Neural progenitor cell (in vitro differentiated cells): Measurements from ENCODE around the gene FAM193A. TPM values are rescaled to one million over a fixed set of nuclear protein-coding genes. Genes with fewer than 3 reads are reported as not detected.

Experiments used
- DNase-seq: peaks from one replicate; pipeline ENCODE4 v3.0.0-alpha.2; 2016; ENCODE audit warnings: low spot score
- H2AFZ ChIP-seq: fragments of 200-600 bp; sonication (generic); replicated peaks from 2 replicates; pipeline ENCODE4 v1.6.1; 2016; ENCODE audit warnings: antibody characterized with exemption
- H3F3A ChIP-seq: fragments of 200-600 bp; sonication (generic); 2 replicates; pipeline ENCODE4 v1.6.1; 2016; ENCODE audit warnings: antibody characterized with exemption, low read depth
- H3K27ac ChIP-seq: fragments of 200-600 bp; sonication (generic); 2 replicates; pipeline ENCODE4 v1.5.1; 2016; ENCODE audit warnings: mild to moderate bottlenecking
- H3K27me3 ChIP-seq: fragments of 200-600 bp; sonication (generic); 2 replicates; pipeline ENCODE4 v1.6.1; 2016; ENCODE audit warnings: mild to moderate bottlenecking, moderate library complexity
- H3K36me3 ChIP-seq: fragments of 200-600 bp; sonication (generic); 2 replicates; pipeline ENCODE4 v1.5.1; 2016
- H3K4me1 ChIP-seq: fragments of 200-600 bp; sonication (generic); 2 replicates; pipeline ENCODE4 v1.6.1; 2016; ENCODE audit warnings: mixed run types
- H3K4me2 ChIP-seq: fragments of 200-600 bp; sonication (generic); 2 replicates; pipeline ENCODE4 v1.6.1; 2016
- H3K4me3 ChIP-seq: fragments of 200-600 bp; sonication (generic); 2 replicates; pipeline ENCODE4 v1.5.1; 2016
- H3K79me2 ChIP-seq: fragments of 200-600 bp; sonication (generic); 2 replicates; pipeline ENCODE4 v1.6.1; 2016; ENCODE audit warnings: low read depth
- H3K9ac ChIP-seq: fragments of 200-600 bp; sonication (generic); 2 replicates; pipeline ENCODE4 v1.6.1; 2016
- H3K9me3 ChIP-seq: fragments of 200-600 bp; sonication (generic); 2 replicates; pipeline ENCODE4 v1.5.1; 2016; ENCODE audit warnings: low read depth
- H4K20me1 ChIP-seq: fragments of 200-600 bp; sonication (generic); 2 replicates; pipeline ENCODE4 v1.6.1; 2016; ENCODE audit warnings: low read depth
- H3K27ac Mint-ChIP-seq: 3 replicates; pipeline ENCODE4 v1.8.0; 2021; ENCODE audit warnings: mixed read lengths
- H3K27me3 Mint-ChIP-seq: 2 replicates; pipeline ENCODE4 v1.8.0; 2022; ENCODE audit warnings: low read depth, mild to moderate bottlenecking, inconsistent platforms, moderate library complexity, mixed read lengths; ENCODE audit not compliant: insufficient read depth
- H3K36me3 Mint-ChIP-seq: 3 replicates; pipeline ENCODE4 v1.8.0; 2021; ENCODE audit warnings: mixed read lengths
- H3K4me1 Mint-ChIP-seq: 3 replicates; pipeline ENCODE4 v1.8.0; 2021; ENCODE audit warnings: mixed read lengths
- H3K4me3 Mint-ChIP-seq: 3 replicates; pipeline ENCODE4 v1.8.0; 2021; ENCODE audit warnings: mild to moderate bottlenecking, moderate library complexity, mixed read lengths
- H3K9me3 Mint-ChIP-seq: 3 replicates; pipeline ENCODE4 v1.8.0; 2020; ENCODE audit warnings: mixed read lengths
- EZH2 ChIP-seq: fragments of 200-600 bp; sonication (generic); IDR thresholded peaks from 2 replicates; pipeline ENCODE4 v1.6.1; 2017; ENCODE audit warnings: antibody characterized with exemption, mild to moderate bottlenecking, moderate library complexity
- EZH2phosphoT487 ChIP-seq: fragments of 200-600 bp; sonication (generic); IDR thresholded peaks from 2 replicates; pipeline ENCODE4 v1.6.1; 2017; ENCODE audit warnings: antibody characterized with exemption
- total RNA-seq: library from RNA; depleted of rRNA; stranded (reverse); fragments of >200 nt; gene quantifications from 2 replicates; pipeline ENCODE4 v1.2.3, GENCODE V29; 2015; ENCODE audit warnings: low replicate concordance
- TF ChIP-seq, protein P1 (sequence below): fragments of 200-600 bp; sonication (generic); IDR thresholded peaks from 2 replicates; pipeline ENCODE4 v1.5.1; 2017; ENCODE audit warnings: antibody characterized with exemption, mild to moderate bottlenecking

FAM193A gene
- total RNA-seq, 1 donor from 2014 or later = 29.1 TPM

DNA sequence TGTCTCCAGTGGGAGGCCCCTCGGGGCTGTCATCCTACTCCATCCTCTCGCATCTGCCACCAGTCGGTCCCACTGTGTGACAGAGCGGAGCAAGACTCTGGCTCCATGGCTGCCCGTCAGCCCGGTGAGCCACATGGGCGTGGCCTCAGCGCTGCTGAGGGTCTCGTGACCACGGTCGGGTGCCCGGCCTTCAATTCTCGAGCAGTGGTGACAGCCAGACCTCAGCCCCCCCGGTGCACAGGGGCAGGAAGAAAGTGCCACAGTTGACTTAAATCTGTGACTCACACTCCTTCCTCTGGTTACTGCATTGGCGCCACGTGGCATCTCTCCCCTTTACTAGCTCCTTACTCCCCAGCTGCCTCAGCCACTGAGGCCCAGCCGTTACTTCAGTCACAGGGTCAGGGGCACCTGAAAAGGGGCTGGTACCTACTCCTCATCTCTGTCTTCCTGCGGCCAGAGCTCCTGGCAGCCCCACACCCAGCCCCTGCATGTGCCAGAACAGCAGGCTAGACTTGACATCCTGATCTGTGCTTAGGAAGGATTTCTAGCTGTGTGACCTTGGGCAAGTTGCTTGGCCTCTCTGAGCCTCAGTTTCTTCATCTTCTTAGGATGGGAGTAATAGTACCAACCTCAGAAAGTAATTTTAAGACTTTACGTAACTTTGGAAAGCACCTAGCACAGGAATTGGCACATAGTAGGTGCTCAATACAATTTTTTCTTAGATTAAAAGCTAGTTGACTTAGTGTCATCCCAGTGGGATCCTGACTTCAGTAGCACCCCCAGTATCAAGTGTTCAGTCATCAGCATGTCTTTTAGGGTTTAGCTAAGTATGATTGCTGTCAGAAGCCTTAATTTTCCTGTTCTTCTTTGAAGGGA, 153.6 kb downstream of the FAM193A start:
- no peak overlapping the region for H3K27ac ChIP-seq
- H2AFZ ChIP-seq = no peak overlapping the region
- no peak for DNase-seq
- no peaks in the 10 kb centered on the region for H3K4me1 Mint-ChIP-seq
- no peak overlapping the region for H3K4me3 ChIP-seq
- peaks cover 20% of the 10 kb centered on the region for H4K20me1 ChIP-seq
- peaks cover 3% of the 10 kb centered on the region for H3K27me3 Mint-ChIP-seq
- H3K36me3 Mint-ChIP-seq = peaks cover 39% of the 10 kb centered on the region
- no peaks in the 10 kb centered on the region for H3K9me3 ChIP-seq
- no peaks in the 10 kb centered on the region for H3K9me3 Mint-ChIP-seq
- no peak overlapping the region for H3K4me3 Mint-ChIP-seq
- H3F3A ChIP-seq = no peaks in the 10 kb centered on the region
- no peak overlapping the region for H3K9ac ChIP-seq
- no peak overlapping the region for H3K27ac Mint-ChIP-seq
- H3K4me2 ChIP-seq = no peak overlapping the region
- TF ChIP-seq, protein P1, sequence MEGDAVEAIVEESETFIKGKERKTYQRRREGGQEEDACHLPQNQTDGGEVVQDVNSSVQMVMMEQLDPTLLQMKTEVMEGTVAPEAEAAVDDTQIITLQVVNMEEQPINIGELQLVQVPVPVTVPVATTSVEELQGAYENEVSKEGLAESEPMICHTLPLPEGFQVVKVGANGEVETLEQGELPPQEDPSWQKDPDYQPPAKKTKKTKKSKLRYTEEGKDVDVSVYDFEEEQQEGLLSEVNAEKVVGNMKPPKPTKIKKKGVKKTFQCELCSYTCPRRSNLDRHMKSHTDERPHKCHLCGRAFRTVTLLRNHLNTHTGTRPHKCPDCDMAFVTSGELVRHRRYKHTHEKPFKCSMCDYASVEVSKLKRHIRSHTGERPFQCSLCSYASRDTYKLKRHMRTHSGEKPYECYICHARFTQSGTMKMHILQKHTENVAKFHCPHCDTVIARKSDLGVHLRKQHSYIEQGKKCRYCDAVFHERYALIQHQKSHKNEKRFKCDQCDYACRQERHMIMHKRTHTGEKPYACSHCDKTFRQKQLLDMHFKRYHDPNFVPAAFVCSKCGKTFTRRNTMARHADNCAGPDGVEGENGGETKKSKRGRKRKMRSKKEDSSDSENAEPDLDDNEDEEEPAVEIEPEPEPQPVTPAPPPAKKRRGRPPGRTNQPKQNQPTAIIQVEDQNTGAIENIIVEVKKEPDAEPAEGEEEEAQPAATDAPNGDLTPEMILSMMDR = no peak
- no peak for TF ChIP-seq EZH2phosphoT487
- TF ChIP-seq EZH2 = no peak
- no peaks in the 10 kb centered on the region for H3K27me3 ChIP-seq
- no peaks in the 10 kb centered on the region for H3K79me2 ChIP-seq
- H3K36me3 ChIP-seq = no peaks in the 10 kb centered on the region
- H3K4me1 ChIP-seq = no peaks in the 10 kb centered on the region

DNA sequence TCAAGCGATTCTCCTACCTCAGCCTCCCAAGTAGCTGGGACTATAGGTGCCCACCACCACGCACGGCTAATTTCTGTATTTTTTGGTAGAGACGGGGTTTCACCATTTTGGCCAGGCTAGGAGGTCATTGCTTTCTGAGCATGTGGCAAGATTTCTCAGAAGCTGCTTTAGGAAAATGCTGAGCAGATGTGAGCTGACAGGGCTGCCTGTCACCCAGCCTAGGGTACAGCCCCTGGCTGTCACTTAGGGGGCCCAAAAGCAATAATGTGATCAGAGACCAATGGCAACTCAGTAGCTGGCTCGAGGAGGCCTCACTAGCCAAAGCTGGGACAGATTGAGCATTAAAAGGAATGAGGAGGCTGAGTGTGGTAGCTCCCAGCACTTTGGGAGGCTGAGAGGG, 154.9 kb downstream of the FAM193A start:
- Mint-ChIP-seq H3K36me3 (peaks cover 34% of the 10 kb centered on the region), H3K9me3 (no peaks in the 10 kb centered on the region), H3K27me3 (peaks cover 3% of the 10 kb centered on the region), H3K27ac (no peak overlapping the region), H3K4me1 (no peaks in the 10 kb centered on the region), H3K4me3 (no peak overlapping the region)
- Histone ChIP-seq H3K4me1 (no peaks in the 10 kb centered on the region), H3K27ac (no peak overlapping the region), H3K9me3 (no peaks in the 10 kb centered on the region), H3K36me3 (no peaks in the 10 kb centered on the region), H3K79me2 (no peaks in the 10 kb centered on the region), H3K9ac (no peak overlapping the region), H3K4me3 (no peak overlapping the region), H3K27me3 (no peaks in the 10 kb centered on the region), H2AFZ (no peak overlapping the region), H3F3A (no peaks in the 10 kb centered on the region), H3K4me2 (no peak overlapping the region), H4K20me1 (peaks cover 15% of the 10 kb centered on the region)
- TF ChIP-seq, protein P1 = no peak
- TF ChIP-seq EZH2 (no peak), EZH2phosphoT487 (no peak)
- no peak for DNase-seq

DNA sequence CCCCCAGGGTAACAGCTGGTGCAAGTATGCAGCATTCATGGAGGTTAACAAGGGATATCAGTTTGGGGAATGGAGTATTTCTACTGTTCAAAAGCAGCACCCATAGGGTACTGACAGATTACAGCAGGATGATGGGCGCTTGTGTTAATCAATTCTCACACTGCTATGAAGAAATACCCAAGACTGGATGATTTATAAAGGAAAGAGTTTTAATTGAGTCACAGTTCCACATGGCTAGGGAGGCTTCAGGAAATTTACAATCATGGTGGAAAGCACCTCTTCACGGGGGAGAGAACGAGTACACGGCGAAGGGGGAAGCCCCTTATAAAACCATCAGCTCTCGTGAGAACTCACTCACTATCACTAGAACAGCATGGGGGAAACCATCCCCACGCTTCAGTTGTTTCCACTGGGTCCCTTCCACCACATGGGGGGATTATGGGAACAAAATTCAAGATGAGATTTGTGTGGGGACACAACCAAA, 155.5 kb downstream of the FAM193A start:
- Histone ChIP-seq H4K20me1 (peaks cover 14% of the 10 kb centered on the region), H3K4me2 (no peak overlapping the region), H3K4me3 (no peak overlapping the region), H3K79me2 (no peaks in the 10 kb centered on the region), H3K27ac (no peak overlapping the region), H3K36me3 (no peaks in the 10 kb centered on the region), H3K27me3 (no peaks in the 10 kb centered on the region), H3F3A (no peaks in the 10 kb centered on the region), H3K4me1 (no peaks in the 10 kb centered on the region), H2AFZ (no peak overlapping the region), H3K9me3 (no peaks in the 10 kb centered on the region), H3K9ac (no peak overlapping the region)
- TF ChIP-seq, protein P1 = no peak
- TF ChIP-seq EZH2phosphoT487 (no peak), EZH2 (no peak)
- no peaks in the 10 kb centered on the region for H3K4me1 Mint-ChIP-seq
- no peak for DNase-seq
- H3K9me3 Mint-ChIP-seq = no peaks in the 10 kb centered on the region
- no peak overlapping the region for H3K4me3 Mint-ChIP-seq
- H3K27me3 Mint-ChIP-seq = peaks cover 3% of the 10 kb centered on the region
- peaks cover 36% of the 10 kb centered on the region for H3K36me3 Mint-ChIP-seq
- H3K27ac Mint-ChIP-seq = no peak overlapping the region
